NCI-H1092 treated with DMSO at 0.1 percent for 48 hours (cell line): ENCODE results near the gene PLA2G15.

ENCODE experiments used
- DNase-seq: peaks from one replicate; lab custom pipeline; 2025; lab: John Stamatoyannopoulos, UW

The PLA2G15 gene

GRCh38 chr16:68252383-68252782, 7.2 kb downstream of the PLA2G15 start:
- no peak for DNase-seq

- no peak for DNase-seq
Measured at GRCh38 chr16:68253721-68254120, 8.5 kb downstream of the PLA2G15 start.

GRCh38 chr16:68255712-68256111, 10.5 kb downstream of the PLA2G15 start:
- DNase-seq: no peak

GRCh38 chr16:68257251-68257905, 12.2 kb downstream of the PLA2G15 start:
- DNase-seq: peak; percentile 10

GRCh38 chr16:68257906-68258800, 13.0 kb downstream of the PLA2G15 start:
- no peak for DNase-seq

GRCh38 chr16:68259007-68259825, 14.0 kb downstream of the PLA2G15 start:
- DNase-seq: no peak

- no peak for DNase-seq
Measured at GRCh38 chr16:68263559-68264127, 18.5 kb downstream of the PLA2G15 start.

- peak; percentile 65 for DNase-seq
Measured at GRCh38 chr16:68264128-68265077, 19.2 kb downstream of the PLA2G15 start, which contains the start of gene SLC7A6. SLC7A6 (plus strand) TSS chr16:68264526; CDS start chr16:68274727, 10,201 bp downstream.

- DNase-seq: peak; percentile 44
Measured at GRCh38 chr16:68265078-68265920, 20.1 kb downstream of the PLA2G15 start.

- no peak for DNase-seq
Measured at GRCh38 chr16:68267612-68268405, 22.6 kb downstream of the PLA2G15 start.

GRCh38 chr16:68269793-68270192, 24.6 kb downstream of the PLA2G15 start:
- no peak for DNase-seq

GRCh38 chr16:68270353-68270752, 25.2 kb downstream of the PLA2G15 start:
- no peak for DNase-seq

GRCh38 chr16:68272507-68273209, 27.5 kb downstream of the PLA2G15 start:
- no peak for DNase-seq

GRCh38 chr16:68273459-68273858, 28.3 kb downstream of the PLA2G15 start:
- no peak for DNase-seq

GRCh38 chr16:68273896-68274295, 28.7 kb downstream of the PLA2G15 start:
- no peak for DNase-seq

GRCh38 chr16:68274441-68274840, 29.3 kb downstream of the PLA2G15 start:
- DNase-seq: no peak

- no peak for DNase-seq
Measured at GRCh38 chr16:68275611-68276191, 30.5 kb downstream of the PLA2G15 start.

- DNase-seq: no peak
Measured at GRCh38 chr16:68276223-68276622, 31.1 kb downstream of the PLA2G15 start.
